Right lobe of liver (tissue), 6 donors: Measurements from ENCODE around the gene SLC6A3. TPM values are rescaled to one million over a fixed set of nuclear protein-coding genes. Genes with fewer than 3 reads are reported as not detected.

ENCODE experiments used
- ATAC-seq, 4 donors: fragments of 200-7000 bp; cut with Tn5 transposase; one replicate each; pipeline ENCODE4 v1.9.1; 2020; ENCODE audit warnings: mild to moderate bottlenecking in 4 of 4, moderate library complexity in 4 of 4
- DNase-seq, 3 donors: peaks; one replicate each; pipeline ENCODE4 v3.0.0-alpha.2; 2020
- H3K27ac ChIP-seq, 3 donors: fragments of 200-600 bp; one replicate each; pipeline ENCODE4 v1.8.0; 2022
- H3K27me3 ChIP-seq, 2 donors: fragments of 200-600 bp; one replicate each; pipeline ENCODE4 v1.8.0; 2022
- H3K36me3 ChIP-seq, 4 donors: fragments of 200-600 bp; sonication (generic) in 1 of 4; one replicate each; pipeline versions ENCODE4 v1.5.1 to v1.8.0; 2017 to 2022; ENCODE audit warnings: control low read depth in 1 of 4
- H3K4me1 ChIP-seq, 4 donors: fragments of 200-600 bp; sonication (generic) in 1 of 4; one replicate each; pipeline versions ENCODE4 v1.5.1 to v1.8.0; 2017 to 2022; ENCODE audit warnings: control low read depth in 1 of 4
- H3K4me3 ChIP-seq, 3 donors: fragments of 200-600 bp; one replicate each; pipeline ENCODE4 v1.8.0; 2022
- H3K9me3 ChIP-seq, 4 donors: fragments of 200-600 bp; sonication (generic) in 1 of 4; one replicate each; pipeline versions ENCODE4 v1.5.1 to v1.8.0; 2017 to 2022; ENCODE audit warnings: control low read depth in 1 of 4
- CTCF ChIP-seq, 4 donors: fragments of 200-600 bp in 3 of 4; fragments of 450-650 bp in 1 of 4; IDR thresholded peaks; one replicate each; pipeline versions ENCODE4 v1.5.1 to v1.8.0; 2016 to 2022; ENCODE audit warnings: antibody characterized with exemption in 4 of 4, mild to moderate bottlenecking in 2 of 4
- POLR2A ChIP-seq: fragments of 450-650 bp; IDR thresholded peaks from one replicate; pipeline ENCODE4 v1.6.1; 2017; ENCODE audit warnings: antibody characterized with exemption, mild to moderate bottlenecking
- WGBS: methylation state at CpG from one replicate; pipeline ENCODE4 v1.1.6; 2018; ENCODE audit warnings: low coverage, low lambda C conversion rate; ENCODE audit not compliant: insufficient coverage; ENCODE audit errors: missing lambda C conversion rate; 5-methylcytosine and 5-hydroxymethylcytosine counted together
- intact Hi-C, 2 donors: fragments of 100-400 bp; cut with DNase I; formaldehyde crosslinking; loops; one replicate each; pipeline versions ENCODE4 v1.11.2 to v1.14.1; 2022
- total RNA-seq, 6 experiments: library from RNA; depleted of rRNA in 2 of 6; stranded (reverse); fragments of >200 nt in 2 of 6; fragmentation: NEBNext Ultra II Directional in 3 of 6; extraction: Animal tissue kit (Norgen Biotek cat#: 25700) in 3 of 6; gene quantifications; one replicate each; pipeline versions ENCODE4 v1.1.0 to v1.2.4, GENCODE V29; 2016 to 2023
- donor health status: DM: no; HTN: yes; CAD: no.
- donor health status: DM: no; HTN: no; CAD: no.
- donor health status: DM: no; HTN: no; CAD: no.
- donor health status: DM: no; HTN: yes; CAD: no.
- donor health status: DM: no; HTN: yes; CAD: no.

Gene SLC6A3
- total RNA-seq, 6 experiments from 2014 or later, result not detected

- DNase-seq (peak in 2 of 3 donors; percentile 11 to 14), ATAC-seq (no peak)
- Histone ChIP-seq H3K36me3 (no peaks in the 10 kb centered on the region), H3K4me3 (no peak overlapping the region), H3K27ac (no peak overlapping the region), H3K4me1 (no peaks in the 10 kb centered on the region), H3K9me3 (no peaks in the 10 kb centered on the region), H3K27me3 (no peaks in the 10 kb centered on the region)
- WGBS, result 70% methylated on average over 7 of the region's 23 CpGs
- TF ChIP-seq CTCF (IDR thresholded peaks at IDR 0.05), result no peak
- TF ChIP-seq POLR2A, result no peak
- intact Hi-C loops, result no loop called here
These were observed 24.7 kb downstream of the SLC6A3 start for GRCh38 chr5:1420211-1421195.

- Histone ChIP-seq H3K36me3 (no peaks in the 10 kb centered on the region), H3K27me3 (no peaks in the 10 kb centered on the region), H3K9me3 (no peaks in the 10 kb centered on the region), H3K4me1 (no peaks in the 10 kb centered on the region), H3K27ac (no peak overlapping the region), H3K4me3 (no peak overlapping the region)
- ATAC-seq (no peak), DNase-seq (peak in 2 of 3 donors; percentile 8 to 31)
- intact Hi-C loops, result no loop called here
- WGBS, result 49% methylated on average over 8 of the region's 11 CpGs
- TF ChIP-seq CTCF (IDR thresholded peaks at IDR 0.05) (no peak), POLR2A (no peak)
These were observed 25.6 kb downstream of the SLC6A3 start for GRCh38 chr5:1419476-1420210.

GRCh38 chr5:1418921-1419280 lies 26.3 kb downstream of the SLC6A3 start:
- DNase-seq (no peak), ATAC-seq (no peak)
- intact Hi-C loops, result no loop called here
- H3K9me3 ChIP-seq, result no peaks in the 10 kb centered on the region
- H3K4me1 ChIP-seq, result no peaks in the 10 kb centered on the region
- no peak overlapping the region for H3K27ac ChIP-seq
- H3K36me3 ChIP-seq, result no peaks in the 10 kb centered on the region
- no peaks in the 10 kb centered on the region for H3K27me3 ChIP-seq
- TF ChIP-seq POLR2A (no peak), CTCF (IDR thresholded peaks at IDR 0.05) (no peak)
- H3K4me3 ChIP-seq, result no peak overlapping the region

GRCh38 chr5:1418238-1418920 lies 26.9 kb downstream of the SLC6A3 start:
- H3K4me3 ChIP-seq, result no peak overlapping the region
- no peaks in the 10 kb centered on the region for H3K9me3 ChIP-seq
- H3K27ac ChIP-seq, result no peak overlapping the region
- H3K27me3 ChIP-seq, result no peaks in the 10 kb centered on the region
- 73% methylated on average over 1 of the region's 2 CpGs for WGBS
- DNase-seq, result no peak
- H3K36me3 ChIP-seq, result no peaks in the 10 kb centered on the region
- TF ChIP-seq POLR2A, result no peak
- TF ChIP-seq CTCF (IDR thresholded peaks at IDR 0.05), result no peak
- intact Hi-C loops, result no loop called here
- H3K4me1 ChIP-seq, result no peaks in the 10 kb centered on the region
- no peak for ATAC-seq
